ENCODE data around the gene CCDC178. TPM values are rescaled to one million over a fixed set of nuclear protein-coding genes. Genes with fewer than 3 reads are reported as not detected.

Gene CCDC178
- total and polyA plus RNA-seq, 2 donors (not counting 1 experiment from before 2014, with no cell fraction given): 0.17 TPM; not detected in 1

GRCh38 chr18:32974421-32975162 is 465.9 kb downstream of the CCDC178 start:
- Histone ChIP-seq H2AFZ (ENCODE audit: low read length) (no peak overlapping the region), H3K9me3 (ENCODE audit: control insufficient read depth, insufficient read depth, low read depth, low read length) (no peaks in the 10 kb centered on the region), H3K4me2 (ENCODE audit: extremely low read depth, insufficient read depth, low read length) (no peak overlapping the region), H3K27me3 (ENCODE audit: control insufficient read depth, insufficient read depth, low read length) (no peaks in the 10 kb centered on the region), H3K4me3 (replicated peaks in 1 of 4; ENCODE audit: control extremely low read depth in 1 of 4, insufficient read depth in 1 of 4, low read depth in 3 of 4, low read length in 4 of 4) (no peak overlapping the region), H3K79me2 (ENCODE audit: control insufficient read depth, insufficient read depth, low read length) (no peaks in the 10 kb centered on the region), H3K4me1 (ENCODE audit: control insufficient read depth, extremely low read depth, insufficient read depth, low read length) (no peaks in the 10 kb centered on the region), H3K36me3 (ENCODE audit: control insufficient read depth, insufficient read depth, low read length) (no peaks in the 10 kb centered on the region), H3K27ac (ENCODE audit: insufficient read depth, low read length) (no peak overlapping the region), H4K20me1 (ENCODE audit: control insufficient read depth, extremely low read depth, insufficient read depth, low read length) (no peaks in the 10 kb centered on the region), H3K9ac (ENCODE audit: insufficient read depth, low read length) (no peak overlapping the region)
- peak in 1 of 2 donors; percentile 35 for DNase-seq (ENCODE audit: low read depth in 2 of 2)
- TF ChIP-seq CTCF (conservative IDR thresholded peaks at IDR 0.05 in 1 of 2, IDR thresholded peaks at IDR 0.05 in 1 of 2; ENCODE audit: low read depth in 1 of 2, low read length in 2 of 2) (no peak), EZH2 (IDR thresholded peaks at IDR 0.05; ENCODE audit: low read length, missing control alignments) (no peak)

- no peaks in the 10 kb centered on the region for H3K79me2 ChIP-seq (ENCODE audit: control insufficient read depth, insufficient read depth, low read length)
- no peak overlapping the region for H3K4me3 ChIP-seq (replicated peaks in 1 of 4; ENCODE audit: control extremely low read depth in 1 of 4, insufficient read depth in 1 of 4, low read depth in 3 of 4, low read length in 4 of 4)
- no peak for TF ChIP-seq CTCF (conservative IDR thresholded peaks at IDR 0.05 in 1 of 2, IDR thresholded peaks at IDR 0.05 in 1 of 2; ENCODE audit: low read depth in 1 of 2, low read length in 2 of 2)
- TF ChIP-seq EZH2 (IDR thresholded peaks at IDR 0.05; ENCODE audit: low read length, missing control alignments): no peak
- no peak overlapping the region for H3K4me2 ChIP-seq (ENCODE audit: extremely low read depth, insufficient read depth, low read length)
- H3K27me3 ChIP-seq (ENCODE audit: control insufficient read depth, insufficient read depth, low read length): no peaks in the 10 kb centered on the region
- no peaks in the 10 kb centered on the region for H4K20me1 ChIP-seq (ENCODE audit: control insufficient read depth, extremely low read depth, insufficient read depth, low read length)
- no peaks in the 10 kb centered on the region for H3K9me3 ChIP-seq (ENCODE audit: control insufficient read depth, insufficient read depth, low read depth, low read length)
- no peaks in the 10 kb centered on the region for H3K36me3 ChIP-seq (ENCODE audit: control insufficient read depth, insufficient read depth, low read length)
- no peak overlapping the region for H2AFZ ChIP-seq (ENCODE audit: low read length)
- no peak for DNase-seq (ENCODE audit: low read depth in 2 of 2)
- H3K4me1 ChIP-seq (ENCODE audit: control insufficient read depth, extremely low read depth, insufficient read depth, low read length): no peaks in the 10 kb centered on the region
- no peak overlapping the region for H3K9ac ChIP-seq (ENCODE audit: insufficient read depth, low read length)
- H3K27ac ChIP-seq (ENCODE audit: insufficient read depth, low read length): no peak overlapping the region
These were observed 472.3 kb downstream of the CCDC178 start for GRCh38 chr18:32968248-32968647.

DNA sequence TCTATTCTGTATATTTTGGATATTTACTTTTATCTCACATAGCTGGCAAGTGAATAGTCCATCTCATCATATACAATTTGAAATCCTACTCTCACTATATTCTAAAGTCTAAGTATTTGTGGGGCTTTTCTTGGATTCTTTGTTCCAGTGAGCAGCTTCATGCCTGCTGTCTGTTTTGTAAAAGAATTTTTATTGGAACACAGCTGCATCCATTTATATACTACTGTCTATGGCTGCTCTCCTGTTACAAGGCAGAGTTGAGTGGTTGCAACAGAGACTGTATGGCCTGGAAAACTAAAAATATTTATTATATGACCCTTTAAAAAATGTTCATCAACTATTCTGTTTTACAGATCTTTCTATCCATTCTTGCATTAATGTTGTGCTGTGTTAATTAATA is 474.4 kb downstream of the CCDC178 start:
- H3K36me3 ChIP-seq (ENCODE audit: control insufficient read depth, insufficient read depth, low read length): no peaks in the 10 kb centered on the region
- no peaks in the 10 kb centered on the region for H3K9me3 ChIP-seq (ENCODE audit: control insufficient read depth, insufficient read depth, low read depth, low read length)
- H4K20me1 ChIP-seq (ENCODE audit: control insufficient read depth, extremely low read depth, insufficient read depth, low read length): no peaks in the 10 kb centered on the region
- no peak overlapping the region for H2AFZ ChIP-seq (ENCODE audit: low read length)
- H3K4me2 ChIP-seq (ENCODE audit: extremely low read depth, insufficient read depth, low read length): no peak overlapping the region
- H3K27me3 ChIP-seq (ENCODE audit: control insufficient read depth, insufficient read depth, low read length): no peaks in the 10 kb centered on the region
- TF ChIP-seq EZH2 (IDR thresholded peaks at IDR 0.05; ENCODE audit: low read length, missing control alignments) (no peak), CTCF (conservative IDR thresholded peaks at IDR 0.05 in 1 of 2, IDR thresholded peaks at IDR 0.05 in 1 of 2; ENCODE audit: low read depth in 1 of 2, low read length in 2 of 2) (no peak)
- no peaks in the 10 kb centered on the region for H3K4me1 ChIP-seq (ENCODE audit: control insufficient read depth, extremely low read depth, insufficient read depth, low read length)
- H3K9ac ChIP-seq (ENCODE audit: insufficient read depth, low read length): no peak overlapping the region
- no peaks in the 10 kb centered on the region for H3K79me2 ChIP-seq (ENCODE audit: control insufficient read depth, insufficient read depth, low read length)
- peak in 1 of 2 donors; percentile 17 for DNase-seq (ENCODE audit: low read depth in 2 of 2)
- H3K4me3 ChIP-seq (replicated peaks in 1 of 4; ENCODE audit: control extremely low read depth in 1 of 4, insufficient read depth in 1 of 4, low read depth in 3 of 4, low read length in 4 of 4): no peak overlapping the region
- no peak overlapping the region for H3K27ac ChIP-seq (ENCODE audit: insufficient read depth, low read length)
